Left lung (tissue), 10 donors: ENCODE measurements around the gene IRAG1. TPM values are rescaled to one million over a fixed set of nuclear protein-coding genes. Genes with fewer than 3 reads are reported as not detected.

Source experiments
- ATAC-seq: fragments of 200-7000 bp; cut with Tn5 transposase; one replicate; pipeline ENCODE4 v1.9.1; 2020; ENCODE audit warnings: moderate library complexity
- DNase-seq, 4 donors: peaks; one replicate each; pipeline ENCODE4 v3.0.0-alpha.2; 2013 to 2020
- H3K27ac ChIP-seq, 2 donors: fragments of 200-600 bp; sonication (generic) in 1 of 2; one replicate each; pipeline versions ENCODE4 v1.5.0 to v1.8.0; 2020 to 2021
- H3K27me3 ChIP-seq, 2 donors: fragments of 200-600 bp; sonication (generic) in 1 of 2; one replicate each; pipeline versions ENCODE4 v1.5.0 to v1.8.0; 2020 to 2021
- H3K36me3 ChIP-seq, 2 donors: fragments of 200-600 bp; sonication (generic) in 1 of 2; one replicate each; pipeline versions ENCODE4 v1.5.0 to v1.8.0; 2020 to 2021
- H3K4me1 ChIP-seq, 2 donors: fragments of 200-600 bp; one replicate each; pipeline ENCODE4 v1.8.0; 2021
- H3K4me3 ChIP-seq, 2 donors: fragments of 200-600 bp; sonication (generic) in 1 of 2; one replicate each; pipeline versions ENCODE4 v1.5.0 to v1.8.0; 2020 to 2021; ENCODE audit warnings: mild to moderate bottlenecking in 1 of 2
- H3K9me3 ChIP-seq, 2 donors: fragments of 200-600 bp; sonication (generic) in 1 of 2; one replicate each; pipeline versions ENCODE4 v1.5.0 to v1.8.0; 2020 to 2021
- intact Hi-C, 2 donors: fragments of 100-400 bp; cut with DNase I; formaldehyde crosslinking; loops; one replicate each; pipeline versions ENCODE4 v1.11.2 to v1.14.2; 2022
- polyA plus RNA-seq, 6 donors: library from polyadenylated mRNA; unstranded; fragments of 120-200 nt; gene quantifications; one replicate each; pipeline ENCODE4 v1.2.1, GENCODE V29; 2013; ENCODE audit not compliant: insufficient read length in 6 of 6
- total RNA-seq, 2 donors: library from RNA; stranded (reverse); fragmentation: NEBNext Ultra II Directional; extraction: Animal tissue kit (Norgen Biotek cat#: 25700); gene quantifications; one replicate each; pipeline ENCODE4 v1.2.1, GENCODE V29; 2021
- TF ChIP-seq, protein P1 (sequence below), 2 donors: fragments of 200-600 bp; sonication (generic) in 1 of 2; IDR thresholded peaks; one replicate each; pipeline versions ENCODE4 v1.5.0 to v1.8.0; 2021; ENCODE audit warnings: antibody characterized with exemption in 2 of 2
- donor health status: DM: no; HTN: yes; CAD: no.
- donor health status: DM: no; HTN: no; CAD: no.

The IRAG1 gene
- total and polyA plus RNA-seq, 8 donors = 11.4 to 17.8 (median 16.7) TPM

- intact Hi-C loops = no loop called here
- ATAC-seq = no peak
- H3K4me1 ChIP-seq = no peaks in the 10 kb centered on the region
- H3K36me3 ChIP-seq = no peaks in the 10 kb centered on the region
- no peaks in the 10 kb centered on the region for H3K9me3 ChIP-seq
- TF ChIP-seq, protein P1, sequence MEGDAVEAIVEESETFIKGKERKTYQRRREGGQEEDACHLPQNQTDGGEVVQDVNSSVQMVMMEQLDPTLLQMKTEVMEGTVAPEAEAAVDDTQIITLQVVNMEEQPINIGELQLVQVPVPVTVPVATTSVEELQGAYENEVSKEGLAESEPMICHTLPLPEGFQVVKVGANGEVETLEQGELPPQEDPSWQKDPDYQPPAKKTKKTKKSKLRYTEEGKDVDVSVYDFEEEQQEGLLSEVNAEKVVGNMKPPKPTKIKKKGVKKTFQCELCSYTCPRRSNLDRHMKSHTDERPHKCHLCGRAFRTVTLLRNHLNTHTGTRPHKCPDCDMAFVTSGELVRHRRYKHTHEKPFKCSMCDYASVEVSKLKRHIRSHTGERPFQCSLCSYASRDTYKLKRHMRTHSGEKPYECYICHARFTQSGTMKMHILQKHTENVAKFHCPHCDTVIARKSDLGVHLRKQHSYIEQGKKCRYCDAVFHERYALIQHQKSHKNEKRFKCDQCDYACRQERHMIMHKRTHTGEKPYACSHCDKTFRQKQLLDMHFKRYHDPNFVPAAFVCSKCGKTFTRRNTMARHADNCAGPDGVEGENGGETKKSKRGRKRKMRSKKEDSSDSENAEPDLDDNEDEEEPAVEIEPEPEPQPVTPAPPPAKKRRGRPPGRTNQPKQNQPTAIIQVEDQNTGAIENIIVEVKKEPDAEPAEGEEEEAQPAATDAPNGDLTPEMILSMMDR (IDR thresholded peaks at IDR 0.05) = no peak
- H3K27ac ChIP-seq = no peak overlapping the region
- no peak for DNase-seq
- no peak overlapping the region for H3K4me3 ChIP-seq
- no peaks in the 10 kb centered on the region for H3K27me3 ChIP-seq
Observed at GRCh38 chr11:10699072-10699471, 5.5 kb upstream of the IRAG1 start.

- no peak for DNase-seq
- intact Hi-C loops = no loop called here
- TF ChIP-seq, protein P1 (IDR thresholded peaks at IDR 0.05) = no peak
- Histone ChIP-seq H3K27me3 (no peaks in the 10 kb centered on the region), H3K4me3 (no peak overlapping the region), H3K9me3 (no peaks in the 10 kb centered on the region), H3K4me1 (peaks cover 0 to 11% of the 10 kb centered on the region in 2 donors), H3K27ac (peak overlapping the region in 1 of 2 donors; percentile 5), H3K36me3 (no peaks in the 10 kb centered on the region)
- ATAC-seq = no peak
Observed at GRCh38 chr11:10697323-10697620, 3.7 kb upstream of the IRAG1 start.

GRCh38 chr11:10696468-10697322 lies 3.1 kb upstream of the IRAG1 start:
- Histone ChIP-seq H3K27ac (no peak overlapping the region), H3K4me1 (peaks cover 0 to 11% of the 10 kb centered on the region in 2 donors), H3K36me3 (no peaks in the 10 kb centered on the region), H3K4me3 (no peak overlapping the region), H3K9me3 (no peaks in the 10 kb centered on the region), H3K27me3 (no peaks in the 10 kb centered on the region)
- TF ChIP-seq, protein P1 (IDR thresholded peaks at IDR 0.05) = no peak
- DNase-seq = no peak
- intact Hi-C loops = no loop called here
- ATAC-seq = no peak

DNA sequence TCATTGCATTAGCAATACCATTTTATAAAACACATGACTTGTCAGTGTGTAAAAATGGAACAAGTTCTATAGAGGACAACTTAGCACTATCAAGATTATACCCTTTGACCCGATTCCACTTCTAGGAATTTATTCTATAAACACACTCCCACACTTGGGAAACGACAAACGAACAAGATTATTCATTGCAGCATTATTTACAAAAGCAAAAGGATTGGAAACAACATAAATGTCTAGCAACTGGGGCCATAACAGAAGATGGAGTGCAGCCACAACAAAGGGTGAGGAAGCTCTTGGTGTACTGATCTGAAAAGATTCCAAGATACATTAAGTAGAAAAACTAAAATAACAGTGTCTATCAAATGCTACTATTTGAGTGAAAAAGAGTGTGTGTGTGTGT lies 2.3 kb upstream of the IRAG1 start:
- H3K4me3 ChIP-seq = no peak overlapping the region
- TF ChIP-seq, protein P1 (IDR thresholded peaks at IDR 0.05) = no peak

GRCh38 chr11:10694486-10695239 lies 1.1 kb upstream of the IRAG1 start:
- H3K9me3 ChIP-seq = no peaks in the 10 kb centered on the region
- H3K27ac ChIP-seq = peak overlapping the region; percentile 24 to 70
- no peak overlapping the region for H3K4me3 ChIP-seq
- no peaks in the 10 kb centered on the region for H3K36me3 ChIP-seq
- peaks cover 0 to 11% of the 10 kb centered on the region in 2 donors for H3K4me1 ChIP-seq
- H3K27me3 ChIP-seq = no peaks in the 10 kb centered on the region
- no peak for DNase-seq
- ATAC-seq = no peak
- TF ChIP-seq, protein P1 (IDR thresholded peaks at IDR 0.05) = no peak
- intact Hi-C loops = no loop called here

More for the DNA sequence above, 2.3 kb upstream of the IRAG1 start:
- ATAC-seq = no peak
- Histone ChIP-seq H3K27me3 (no peaks in the 10 kb centered on the region), H3K27ac (no peak overlapping the region), H3K9me3 (no peaks in the 10 kb centered on the region), H3K4me1 (peaks cover 0 to 11% of the 10 kb centered on the region in 2 donors), H3K36me3 (no peaks in the 10 kb centered on the region)
- DNase-seq = no peak
- intact Hi-C loops = no loop called here
